ENCODE measurements around the gene MST1R.

MST1R gene

GRCh38 chr3:49839193-49839809, 64.4 kb downstream of the MST1R start:
- DNase-seq (ENCODE audit: low spot score): peak; percentile 81
